Measurements from ENCODE around the gene FGF7. TPM values are rescaled to one million over a fixed set of nuclear protein-coding genes. Genes with fewer than 3 reads are reported as not detected.

The FGF7 gene
- polyA plus RNA-seq (2011; rRNA removed) (12.7 and 30.4 TPM in 2 replicates), polyA minus RNA-seq (2011; rRNA and poly(A)+ RNA removed) (16.1 and 17.9 TPM in 2 replicates)

GRCh38 chr15:49423021-49423420, at the start of gene FGF7:
Gene FGF7, plus strand, starts transcription at chr15:49423242. Its CDS starts 1,056 bp downstream, at chr15:49424298.
- ChIA-PET POLR2A (interaction anchor here (0.5 to 0.9 kb wide), 5 partner anchors 39 to 267 kb away, joined by 3 to 5 read pairs (median 4); partner anchors contain the start of gene COPS2), CTCF (interaction anchor here (0.7 to 7.7 kb wide), 22 partner anchors 9 to 722 kb away, joined by 3 to 113 read pairs (median 4); no protein-coding TSS in a partner anchor)
- Histone ChIP-seq H3K36me3 (ENCODE audit: control insufficient read depth, insufficient read depth, low read length) (no peaks in the 10 kb centered on the region), H3K4me3 (ENCODE audit: low read depth, low read length) (peak within 1 kb of the TSS; percentile 52), H3K27me3 (ENCODE audit: control insufficient read depth, insufficient read depth, low read length) (no peaks in the 10 kb centered on the region)
- no peak for DNase-seq (ENCODE audit: low read depth)
- TF ChIP-seq CTCF (IDR thresholded peaks at IDR 0.05; ENCODE audit: insufficient read depth, low read depth, low read length): no peak; the same call in 1 of the 2 replicates

GRCh38 chr15:49379996-49380395, 43.0 kb upstream of the FGF7 start:
- no peak for TF ChIP-seq CTCF (IDR thresholded peaks at IDR 0.05; ENCODE audit: insufficient read depth, low read depth, low read length)
- DNase-seq (ENCODE audit: low read depth): no peak
- ChIA-PET POLR2A (no interaction called here), CTCF (no interaction called here)
- Histone ChIP-seq H3K27me3 (ENCODE audit: control insufficient read depth, insufficient read depth, low read length) (no peaks in the 10 kb centered on the region), H3K4me3 (ENCODE audit: low read depth, low read length) (no peak overlapping the region), H3K36me3 (ENCODE audit: control insufficient read depth, insufficient read depth, low read length) (no peaks in the 10 kb centered on the region)

- DNase-seq (ENCODE audit: low read depth): no peak
- POLR2A ChIA-PET: no interaction called here
- H3K4me3 ChIP-seq (ENCODE audit: low read depth, low read length): no peak overlapping the region
- H3K36me3 ChIP-seq (ENCODE audit: control insufficient read depth, insufficient read depth, low read length): no peaks in the 10 kb centered on the region
- CTCF ChIA-PET: interaction anchor here (0.6 kb wide), 1 partner anchor 574 kb away, joined by 3 read pairs; no protein-coding TSS in a partner anchor
- no peaks in the 10 kb centered on the region for H3K27me3 ChIP-seq (ENCODE audit: control insufficient read depth, insufficient read depth, low read length)
- TF ChIP-seq CTCF (IDR thresholded peaks at IDR 0.05; ENCODE audit: insufficient read depth, low read depth, low read length): no peak
These were observed 42.1 kb upstream of the FGF7 start for GRCh38 chr15:49380912-49381311.

GRCh38 chr15:49382394-49382793, 40.6 kb upstream of the FGF7 start:
- CTCF ChIA-PET: no interaction called here
- Histone ChIP-seq H3K36me3 (ENCODE audit: control insufficient read depth, insufficient read depth, low read length) (no peaks in the 10 kb centered on the region), H3K27me3 (ENCODE audit: control insufficient read depth, insufficient read depth, low read length) (no peaks in the 10 kb centered on the region), H3K4me3 (ENCODE audit: low read depth, low read length) (no peak overlapping the region)
- DNase-seq (ENCODE audit: low read depth): no peak
- TF ChIP-seq CTCF (IDR thresholded peaks at IDR 0.05; ENCODE audit: insufficient read depth, low read depth, low read length): no peak
- POLR2A ChIA-PET: no interaction called here

- POLR2A ChIA-PET: no interaction called here
- no peak for TF ChIP-seq CTCF (IDR thresholded peaks at IDR 0.05; ENCODE audit: insufficient read depth, low read depth, low read length)
These were observed 39.8 kb upstream of the FGF7 start for GRCh38 chr15:49383266-49383665.

More at GRCh38 chr15:49383266-49383665, 39.8 kb upstream of the FGF7 start:
- H3K36me3 ChIP-seq (ENCODE audit: control insufficient read depth, insufficient read depth, low read length): no peaks in the 10 kb centered on the region
- DNase-seq (ENCODE audit: low read depth): peak; percentile 23
- no peak overlapping the region for H3K4me3 ChIP-seq (ENCODE audit: low read depth, low read length)
- no peaks in the 10 kb centered on the region for H3K27me3 ChIP-seq (ENCODE audit: control insufficient read depth, insufficient read depth, low read length)
- CTCF ChIA-PET: no interaction called here

Measured in BJ (cell line).